Measurements from ENCODE around the gene KLF16. TPM values are rescaled to one million over a fixed set of nuclear protein-coding genes. Genes with fewer than 3 reads are reported as not detected.

Gene KLF16
- total and polyA plus RNA-seq, 3 donors from 2014 or later = 13.3 to 26.5 (median 14.7) TPM

- no peak for DNase-seq
- Histone ChIP-seq H3K9me3 (no peaks in the 10 kb centered on the region), H3K27ac (peak overlapping the region; percentile 71 to 76), H3K27me3 (no peaks in the 10 kb centered on the region), H3K36me3 (ENCODE audit: low read depth, missing control alignments) (no peaks in the 10 kb centered on the region), H3K4me3 (no peak overlapping the region), H3K4me1 (peaks cover 27% of the 10 kb centered on the region)
- intact Hi-C loops (cut with DNase I; ENCODE audit: low total_unique reads) = no loop called here
- no peak for TF ChIP-seq POLR2A (IDR thresholded peaks at IDR 0.05)
- no peak for TF ChIP-seq CTCF (IDR thresholded peaks at IDR 0.05)
- WGBS, 2 donors = 68 to 70% methylated on average over 12 to 29 of the region's 41 CpGs
These were observed 35.7 kb downstream of the KLF16 start for GRCh38 chr19:1827566-1828278.

DNA sequence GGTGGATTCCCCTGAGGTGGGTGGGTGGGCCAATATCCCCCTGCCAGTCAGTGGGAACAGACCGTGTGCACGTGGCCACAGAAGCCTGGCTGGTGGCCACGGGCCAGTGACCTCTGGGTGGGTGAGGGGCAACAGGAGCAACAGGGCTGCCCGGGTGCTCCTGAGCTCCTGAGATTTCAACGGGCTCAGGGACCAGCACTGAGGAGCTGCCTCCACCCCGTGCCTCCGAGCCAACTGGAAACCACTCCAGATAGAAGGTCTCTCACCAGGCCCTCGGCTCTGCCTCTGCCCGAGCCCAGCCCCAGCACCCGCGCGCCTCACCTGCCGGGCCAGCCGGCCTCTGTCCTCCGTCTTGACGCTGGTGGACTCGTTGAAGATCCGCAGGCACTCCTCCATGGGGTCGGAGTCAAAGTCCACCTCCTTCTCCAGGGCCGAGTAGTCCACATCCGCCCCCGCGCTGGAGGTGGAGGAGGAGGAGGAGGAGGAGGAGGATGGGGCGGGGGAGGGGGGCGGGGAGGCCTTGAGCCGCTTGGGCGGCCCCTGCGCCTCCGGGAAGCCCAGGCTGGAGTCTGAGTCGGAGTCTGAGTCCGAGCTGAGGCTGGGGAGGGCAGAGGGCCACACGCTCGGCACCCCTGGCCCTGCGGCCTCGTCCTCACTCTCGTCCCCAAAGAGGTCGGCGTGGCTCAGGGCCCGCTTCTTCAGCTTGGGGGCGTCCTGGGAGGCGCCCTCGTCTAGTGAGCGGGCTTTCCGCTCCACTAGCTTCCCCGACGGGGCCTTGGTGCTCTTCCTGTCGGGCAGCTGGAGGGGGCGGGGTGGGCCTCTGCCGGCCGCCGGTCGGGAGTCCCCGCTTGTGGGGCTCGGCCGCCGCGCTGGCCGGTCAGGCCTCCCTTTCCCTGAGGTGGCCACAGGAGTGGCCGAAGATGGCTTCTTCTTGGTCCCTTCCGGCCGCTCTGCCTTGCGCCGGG lies 36.5 kb downstream of the KLF16 start:
- Histone ChIP-seq H3K9me3 (no peaks in the 10 kb centered on the region), H3K4me3 (peak overlapping the region; percentile 18 to 58), H3K27me3 (no peaks in the 10 kb centered on the region), H3K4me1 (peaks cover 19% of the 10 kb centered on the region), H3K27ac (peak overlapping the region; percentile 71 to 76), H3K36me3 (ENCODE audit: low read depth, missing control alignments) (no peaks in the 10 kb centered on the region)
- WGBS, 2 donors = 38 to 58% methylated on average over 12 to 60 of the region's 63 CpGs
- intact Hi-C loops (cut with DNase I; ENCODE audit: low total_unique reads) = no loop called here
- DNase-seq = peak; percentile 66
- TF ChIP-seq POLR2A (IDR thresholded peaks at IDR 0.05) (no peak), CTCF (IDR thresholded peaks at IDR 0.05) (no peak)

DNA sequence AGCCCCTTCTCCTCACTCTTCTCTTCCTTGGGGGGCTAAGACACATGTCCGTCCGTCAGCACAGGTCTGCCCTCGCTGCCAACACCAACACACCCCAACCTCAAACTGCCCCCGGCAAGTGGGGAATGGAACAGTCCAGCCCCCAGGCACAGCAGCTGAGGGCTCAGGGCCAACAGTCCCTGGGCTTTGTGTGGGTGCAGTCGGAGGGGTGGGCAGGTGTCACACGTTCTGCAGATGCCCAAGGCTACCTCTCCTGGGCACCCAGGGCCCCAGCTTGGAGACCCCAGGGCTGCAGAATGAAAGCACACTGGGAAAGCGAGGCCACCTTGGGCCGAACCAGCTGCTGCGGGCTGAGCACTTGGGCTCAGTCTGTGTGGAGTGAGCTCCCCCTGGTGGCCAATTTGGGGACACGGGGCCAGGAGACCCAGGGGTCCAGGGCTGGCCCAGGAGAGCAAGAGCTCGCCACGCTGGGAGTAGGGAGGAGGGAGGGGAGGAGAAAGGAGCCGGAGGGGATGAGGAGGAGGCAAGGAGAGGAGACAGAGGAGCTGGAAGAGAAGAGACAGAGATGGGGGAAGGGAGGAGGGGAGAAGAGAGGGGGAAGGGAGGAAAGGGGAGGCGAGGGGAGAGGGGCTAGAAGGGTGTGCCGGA lies 37.3 kb downstream of the KLF16 start:
- 22 to 39% methylated on average over 14 to 15 of the region's 15 CpGs for WGBS, 2 donors
- intact Hi-C loops (cut with DNase I; ENCODE audit: low total_unique reads) = no loop called here
- peak; percentile 89 for DNase-seq
- Histone ChIP-seq H3K4me3 (peak overlapping the region; percentile 18 to 58), H3K36me3 (ENCODE audit: low read depth, missing control alignments) (no peaks in the 10 kb centered on the region), H3K9me3 (no peaks in the 10 kb centered on the region), H3K27me3 (no peaks in the 10 kb centered on the region), H3K4me1 (peaks cover 19% of the 10 kb centered on the region), H3K27ac (peak overlapping the region; percentile 71 to 76)
- TF ChIP-seq CTCF (IDR thresholded peaks at IDR 0.05) (peak; percentile 94 to 95 (median 95)), POLR2A (IDR thresholded peaks at IDR 0.05) (no peak)

GRCh38 chr19:1824252-1824622 lies 39.1 kb downstream of the KLF16 start:
- Histone ChIP-seq H3K4me3 (no peak overlapping the region), H3K9me3 (no peaks in the 10 kb centered on the region), H3K27ac (no peak overlapping the region), H3K27me3 (no peaks in the 10 kb centered on the region), H3K36me3 (ENCODE audit: low read depth, missing control alignments) (no peaks in the 10 kb centered on the region), H3K4me1 (peaks cover 19% of the 10 kb centered on the region)
- peak; percentile 65 for DNase-seq
- intact Hi-C loops (cut with DNase I; ENCODE audit: low total_unique reads) = no loop called here
- 59 to 61% methylated on average over 10 to 14 of the region's 14 CpGs for WGBS, 2 donors
- TF ChIP-seq CTCF (IDR thresholded peaks at IDR 0.05) (no peak), POLR2A (IDR thresholded peaks at IDR 0.05) (no peak)

All from testis (tissue), 3 donors.